SU-DHL-6 (cell line): ENCODE results near the gene CLDN19.

Experiments
- H2AFZ ChIP-seq: fragments of 200-600 bp; sonication (generic); 2 replicates; pipeline ENCODE4 v1.6.1; 2014; ENCODE audit warnings: low read depth, mild to moderate bottlenecking, moderate library complexity, mixed read lengths, antibody characterized with exemption, low read length; ENCODE audit not compliant: severe bottlenecking
- H3F3A ChIP-seq: fragments of 200-600 bp; shearing (Covaris generic); 2 replicates; pipeline ENCODE4 v1.6.0; 2016; ENCODE audit warnings: antibody characterized with exemption, mild to moderate bottlenecking; ENCODE audit not compliant: insufficient read depth
- H3K27ac ChIP-seq: fragments of 200-600 bp; sonication (generic); 2 replicates; pipeline ENCODE4 v1.5.1; 2016; ENCODE audit warnings: low read depth, mild to moderate bottlenecking, low read length, moderate library complexity, mixed read lengths
- H3K27me3 ChIP-seq: fragments of 200-600 bp; sonication (generic), shearing (Covaris generic); 2 replicates; pipeline ENCODE4 v1.6.0; 2014; ENCODE audit warnings: mild to moderate bottlenecking, low read length
- H3K36me3 ChIP-seq: fragments of 200-600 bp; sonication (generic); 2 replicates; pipeline ENCODE4 v1.6.1; 2014; ENCODE audit warnings: mild to moderate bottlenecking, low read length, mixed read lengths
- H3K4me2 ChIP-seq: fragments of 300-600, 200-600 bp; shearing (Covaris generic), sonication (generic); 2 replicates; pipeline ENCODE4 v1.6.0; 2014; ENCODE audit warnings: low read length, low read depth, mild to moderate bottlenecking; ENCODE audit not compliant: poor library complexity, severe bottlenecking
- H3K4me3 ChIP-seq: fragments of 200-600 bp; sonication (generic); 2 replicates; pipeline ENCODE4 v1.5.1; 2014; ENCODE audit warnings: antibody characterized with exemption, low read length, mild to moderate bottlenecking, mixed read lengths; ENCODE audit not compliant: insufficient read depth, poor library complexity, severe bottlenecking
- H3K79me2 ChIP-seq: fragments of 200-600 bp; sonication (generic); 2 replicates; pipeline ENCODE4 v1.6.1; 2014; ENCODE audit warnings: mild to moderate bottlenecking, low read length, moderate library complexity; ENCODE audit not compliant: insufficient read depth
- H3K9ac ChIP-seq: fragments of 200-600 bp; sonication (generic); 2 replicates; pipeline ENCODE4 v1.7.0; 2014; ENCODE audit warnings: mild to moderate bottlenecking, low read length
- H3K9me2 ChIP-seq: fragments of 200-600 bp; sonication (generic); replicated peaks from 2 replicates; pipeline ENCODE4 v1.6.1; 2014; ENCODE audit warnings: low read length; ENCODE audit not compliant: insufficient read depth
- H3K9me3 ChIP-seq: fragments of 200-600 bp; sonication (generic); 2 replicates; pipeline ENCODE4 v1.6.1; 2014; ENCODE audit warnings: low read length, mixed read lengths; ENCODE audit not compliant: insufficient read depth
- H4K20me1 ChIP-seq: fragments of 200-600 bp; sonication (generic); 2 replicates; pipeline ENCODE4 v1.6.1; 2014; ENCODE audit warnings: low read depth, mild to moderate bottlenecking, antibody characterized with exemption, low read length, moderate library complexity, mixed read lengths
- CTCF ChIP-seq: fragments of 200-600 bp; sonication (generic); IDR thresholded peaks from one replicate; pipeline ENCODE4 v1.5.1; 2017; ENCODE audit warnings: antibody characterized with exemption, mild to moderate bottlenecking, low read length, moderate library complexity; ENCODE audit not compliant: insufficient read depth, poor library complexity, severe bottlenecking
- EZH2phosphoT487 ChIP-seq: fragments of 200-600 bp; sonication (generic), shearing (Covaris generic); conservative IDR thresholded peaks from 2 replicates; pipeline ENCODE4 v1.6.1; 2018; ENCODE audit warnings: mild to moderate bottlenecking, antibody characterized with exemption, low read length, moderate library complexity, mixed read lengths

CLDN19 gene

GRCh38 chr1:42735477-42736105 is 4.4 kb downstream of the CLDN19 start:
- Histone ChIP-seq H3K9me2 (no peaks in the 10 kb centered on the region), H3K36me3 (no peaks in the 10 kb centered on the region), H3K27me3 (no peaks in the 10 kb centered on the region), H3K9me3 (no peaks in the 10 kb centered on the region), H2AFZ (no peak overlapping the region), H3K4me3 (no peak overlapping the region), H4K20me1 (no peaks in the 10 kb centered on the region), H3K9ac (no peak overlapping the region), H3F3A (no peaks in the 10 kb centered on the region), H3K4me2 (no peak overlapping the region), H3K27ac (no peak overlapping the region), H3K79me2 (no peaks in the 10 kb centered on the region)
- no peak for TF ChIP-seq CTCF

GRCh38 chr1:42735056-42735455 is 5.0 kb downstream of the CLDN19 start:
- no peak overlapping the region for H3K4me3 ChIP-seq
- H3F3A ChIP-seq = no peaks in the 10 kb centered on the region
- H3K9ac ChIP-seq = no peak overlapping the region
- no peaks in the 10 kb centered on the region for H4K20me1 ChIP-seq
- no peaks in the 10 kb centered on the region for H3K27me3 ChIP-seq
- H3K27ac ChIP-seq = no peak overlapping the region
- H2AFZ ChIP-seq = no peak overlapping the region
- no peak overlapping the region for H3K4me2 ChIP-seq
- TF ChIP-seq EZH2phosphoT487 (no peak), CTCF (no peak)
- no peaks in the 10 kb centered on the region for H3K9me3 ChIP-seq
- no peaks in the 10 kb centered on the region for H3K79me2 ChIP-seq
- no peaks in the 10 kb centered on the region for H3K36me3 ChIP-seq
- H3K9me2 ChIP-seq = no peaks in the 10 kb centered on the region

- TF ChIP-seq CTCF (no peak), EZH2phosphoT487 (no peak)
Observed at GRCh38 chr1:42734201-42735035, 5.6 kb downstream of the CLDN19 start.

More at GRCh38 chr1:42734201-42735035, 5.6 kb downstream of the CLDN19 start:
- H3K9ac ChIP-seq = no peak overlapping the region
- H3K27ac ChIP-seq = no peak overlapping the region
- H3F3A ChIP-seq = no peaks in the 10 kb centered on the region
- no peaks in the 10 kb centered on the region for H3K9me3 ChIP-seq
- no peaks in the 10 kb centered on the region for H4K20me1 ChIP-seq
- H3K27me3 ChIP-seq = no peaks in the 10 kb centered on the region
- H3K9me2 ChIP-seq = no peaks in the 10 kb centered on the region
- H2AFZ ChIP-seq = no peak overlapping the region
- no peaks in the 10 kb centered on the region for H3K36me3 ChIP-seq
- no peak overlapping the region for H3K4me2 ChIP-seq
- no peak overlapping the region for H3K4me3 ChIP-seq
- H3K79me2 ChIP-seq = no peaks in the 10 kb centered on the region
